HL-60 (cell line): ENCODE measurements around the gene BTBD9.

ENCODE experiments used
- DNase-seq, 2 experiments: peaks; one replicate each; pipeline ENCODE4 v3.0.0-alpha.2; 2010 to 2020; ENCODE audit warnings: low read depth in 1 of 2, low spot score in 1 of 2
- H3K27ac ChIP-seq: fragments of 250-450 bp; sonication (Bioruptor Pico); replicated peaks from 2 replicates; pipeline ENCODE4 v1.5.1; 2020; ENCODE audit warnings: mild to moderate bottlenecking, moderate library complexity
- H3K27me3 ChIP-seq: fragments of 250-450 bp; sonication (Bioruptor Pico); 2 replicates; pipeline ENCODE4 v1.5.1; 2021; ENCODE audit warnings: mild to moderate bottlenecking, moderate library complexity; ENCODE audit not compliant: insufficient read depth, poor library complexity, severe bottlenecking
- H3K4me3 ChIP-seq: replicated peaks from 2 replicates; pipeline ENCODE4 v1.5.1; 2011; ENCODE audit warnings: mild to moderate bottlenecking, control low read depth, low read length; ENCODE audit not compliant: insufficient read depth
- CTCF ChIP-seq: IDR thresholded peaks from one replicate; pipeline ENCODE4 v1.5.1; 2011; ENCODE audit warnings: low read length, control low read depth, inconsistent platforms; ENCODE audit not compliant: insufficient read depth
- GABPA ChIP-seq: IDR thresholded peaks from 2 replicates; pipeline ENCODE4 v1.6.1; 2012; ENCODE audit warnings: low read depth
- POLR2AphosphoS5 ChIP-seq: IDR thresholded peaks from 2 replicates; pipeline ENCODE4 v1.6.1; 2012; ENCODE audit warnings: low read depth
- REST ChIP-seq: IDR thresholded peaks from 2 replicates; pipeline ENCODE4 v1.6.1; 2012; ENCODE audit warnings: low read depth; ENCODE audit not compliant: insufficient replicate concordance
- SPI1 ChIP-seq: IDR thresholded peaks from 2 replicates; pipeline ENCODE4 v1.6.1; 2012; ENCODE audit warnings: low read depth, mild to moderate bottlenecking, borderline replicate concordance

Gene BTBD9

GRCh38 chr6:38141716-38142115 is 498.0 kb downstream of the BTBD9 start:
- no peak for TF ChIP-seq GABPA
- TF ChIP-seq CTCF, result no peak
- no peak for TF ChIP-seq POLR2AphosphoS5
- TF ChIP-seq REST, result no peak
- TF ChIP-seq SPI1, result no peak
- DNase-seq, result no peak
- no peak overlapping the region for H3K4me3 ChIP-seq
- H3K27me3 ChIP-seq, result no peaks in the 10 kb centered on the region
- H3K27ac ChIP-seq, result no peak overlapping the region

GRCh38 chr6:38141085-38141484 is 498.6 kb downstream of the BTBD9 start:
- no peak for DNase-seq

GRCh38 chr6:38138374-38138773 is 501.4 kb downstream of the BTBD9 start:
- no peak for DNase-seq
- no peak for TF ChIP-seq POLR2AphosphoS5
- no peak for TF ChIP-seq SPI1
- TF ChIP-seq REST, result no peak
- no peak for TF ChIP-seq CTCF
- TF ChIP-seq GABPA, result no peak
- Histone ChIP-seq H3K27ac (no peak overlapping the region), H3K27me3 (no peaks in the 10 kb centered on the region), H3K4me3 (no peak overlapping the region)

More at GRCh38 chr6:38141085-38141484, 498.6 kb downstream of the BTBD9 start:
- TF ChIP-seq POLR2AphosphoS5 (no peak), GABPA (no peak), REST (no peak), SPI1 (no peak), CTCF (no peak)
- no peak overlapping the region for H3K4me3 ChIP-seq
- no peak overlapping the region for H3K27ac ChIP-seq
- no peaks in the 10 kb centered on the region for H3K27me3 ChIP-seq
